NB4 (cell line): ENCODE measurements around the gene LTBP2.

ENCODE experiments used
- POLR2A ChIP-seq: IDR thresholded peaks from 2 replicates; pipeline ENCODE4 v1.6.1; 2011; ENCODE audit warnings: mild to moderate bottlenecking; ENCODE audit not compliant: insufficient read length; ENCODE audit errors: extremely low read depth
- TF ChIP-seq, protein P1 (sequence below): IDR thresholded peaks from one replicate; pipeline ENCODE4 v1.5.1; 2012; ENCODE audit warnings: low read depth, low read length

- TF ChIP-seq, protein P1, sequence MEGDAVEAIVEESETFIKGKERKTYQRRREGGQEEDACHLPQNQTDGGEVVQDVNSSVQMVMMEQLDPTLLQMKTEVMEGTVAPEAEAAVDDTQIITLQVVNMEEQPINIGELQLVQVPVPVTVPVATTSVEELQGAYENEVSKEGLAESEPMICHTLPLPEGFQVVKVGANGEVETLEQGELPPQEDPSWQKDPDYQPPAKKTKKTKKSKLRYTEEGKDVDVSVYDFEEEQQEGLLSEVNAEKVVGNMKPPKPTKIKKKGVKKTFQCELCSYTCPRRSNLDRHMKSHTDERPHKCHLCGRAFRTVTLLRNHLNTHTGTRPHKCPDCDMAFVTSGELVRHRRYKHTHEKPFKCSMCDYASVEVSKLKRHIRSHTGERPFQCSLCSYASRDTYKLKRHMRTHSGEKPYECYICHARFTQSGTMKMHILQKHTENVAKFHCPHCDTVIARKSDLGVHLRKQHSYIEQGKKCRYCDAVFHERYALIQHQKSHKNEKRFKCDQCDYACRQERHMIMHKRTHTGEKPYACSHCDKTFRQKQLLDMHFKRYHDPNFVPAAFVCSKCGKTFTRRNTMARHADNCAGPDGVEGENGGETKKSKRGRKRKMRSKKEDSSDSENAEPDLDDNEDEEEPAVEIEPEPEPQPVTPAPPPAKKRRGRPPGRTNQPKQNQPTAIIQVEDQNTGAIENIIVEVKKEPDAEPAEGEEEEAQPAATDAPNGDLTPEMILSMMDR = no peak
- TF ChIP-seq POLR2A = no peak
Measured at GRCh38 chr14:74658535-74659131, 46.6 kb upstream of the LTBP2 start.
